GM21390 (cell line): Measurements from ENCODE around the gene RFX2.

Experiments
- ATAC-seq: cut with Tn5 transposase; IDR thresholded peaks from one replicate; pipeline ENCODE4 v1.9.1; 2021; ENCODE audit not compliant: unreplicated experiment

The RFX2 gene

GRCh38 chr19:5959260-5960004 is 150.9 kb downstream of the RFX2 start:
- no peak for ATAC-seq

GRCh38 chr19:5958851-5959122 is 151.5 kb downstream of the RFX2 start:
- no peak for ATAC-seq

GRCh38 chr19:5958074-5958850 is 152.0 kb downstream of the RFX2 start:
- no peak for ATAC-seq

GRCh38 chr19:5957170-5957569 is 153.1 kb downstream of the RFX2 start:
- ATAC-seq: no peak

GRCh38 chr19:5956728-5957127 is 153.6 kb downstream of the RFX2 start:
- no peak for ATAC-seq

GRCh38 chr19:5956323-5956722 is 154.0 kb downstream of the RFX2 start:
- ATAC-seq: no peak

- no peak for ATAC-seq
Observed at GRCh38 chr19:5955636-5955935, 154.7 kb downstream of the RFX2 start.

GRCh38 chr19:5954293-5954692 is 156.0 kb downstream of the RFX2 start:
- no peak for ATAC-seq

- no peak for ATAC-seq
Observed at GRCh38 chr19:5953680-5954213, 156.6 kb downstream of the RFX2 start.

- ATAC-seq: no peak
Observed at GRCh38 chr19:5953030-5953589, 157.2 kb downstream of the RFX2 start.

- no peak for ATAC-seq
Observed at GRCh38 chr19:5952193-5953029, 157.9 kb downstream of the RFX2 start.

- no peak for ATAC-seq
Observed at GRCh38 chr19:5951338-5951861, 158.9 kb downstream of the RFX2 start.

- no peak for ATAC-seq
Observed at GRCh38 chr19:5950741-5951140, 159.6 kb downstream of the RFX2 start.

GRCh38 chr19:5949792-5950305 is 160.5 kb downstream of the RFX2 start:
- no peak for ATAC-seq

GRCh38 chr19:5948752-5949564 is 161.3 kb downstream of the RFX2 start:
- no peak for ATAC-seq

- no peak for ATAC-seq
Observed at GRCh38 chr19:5947435-5947834, 162.9 kb downstream of the RFX2 start.

GRCh38 chr19:5943623-5944022 is 166.7 kb downstream of the RFX2 start:
- no peak for ATAC-seq
